ENCODE data around the gene CA7.

The CA7 gene

DNA sequence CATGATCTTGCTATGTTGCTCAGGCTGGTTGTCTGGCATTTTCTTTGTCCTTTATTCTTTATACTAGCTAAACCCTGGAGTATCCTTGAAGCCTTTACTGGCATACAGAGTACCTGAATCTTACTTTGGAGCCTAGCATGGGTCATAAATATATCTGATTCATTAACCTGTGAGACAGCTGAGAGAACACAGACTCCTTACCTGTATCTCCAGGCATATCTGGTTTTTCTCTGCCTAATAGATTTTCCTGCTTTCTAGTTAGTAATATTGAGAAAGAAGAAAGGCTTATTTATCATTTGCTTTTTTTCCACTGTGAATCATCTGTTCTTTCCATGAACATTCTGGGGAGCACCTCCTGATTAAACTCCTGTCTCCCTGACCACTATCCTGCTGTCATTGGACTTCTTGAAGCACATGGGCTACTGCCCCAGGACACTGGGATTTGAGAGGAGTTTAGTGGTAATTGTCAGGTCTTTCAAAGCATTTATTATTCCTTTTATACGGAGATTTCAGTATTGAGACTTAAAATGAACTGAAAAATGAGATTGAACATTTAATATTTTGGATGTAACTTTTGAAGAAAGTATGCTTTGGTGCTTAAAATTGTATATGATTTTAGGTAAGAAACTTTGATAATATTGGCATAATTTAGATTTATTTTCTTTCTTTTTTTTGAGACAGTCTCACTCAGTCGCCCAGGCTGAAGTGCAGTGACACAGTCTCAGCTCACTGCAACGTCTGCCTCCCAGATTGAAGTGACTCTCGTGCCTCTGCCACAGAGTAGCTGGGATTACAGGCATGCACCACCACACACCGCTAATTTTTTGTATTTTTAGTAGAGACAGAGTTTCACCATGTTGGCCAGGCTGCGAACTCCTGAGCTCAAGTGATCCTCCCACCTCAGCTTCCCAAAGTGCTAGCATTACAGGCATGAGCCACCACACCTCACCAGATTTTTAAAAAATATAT, 44.7 kb downstream of the CA7 start:
- Histone ChIP-seq H4K20me1 (ENCODE audit: insufficient read depth, low read length) (0 out of 2 replicates have a peak, but pooled peaks cover 4% of the 10 kb centered on the region), H3F3A (ENCODE audit: insufficient read depth, low read length) (no peaks in the 10 kb centered on the region), H3K9me2 (replicated peaks; ENCODE audit: insufficient read depth, low read length) (no peaks in the 10 kb centered on the region), H3K9ac (ENCODE audit: low read length) (no peak overlapping the region), H3K4me2 (ENCODE audit: low read depth, low read length) (no peak overlapping the region), H2AFZ (ENCODE audit: low read length) (no peak overlapping the region), H3K36me3 (replicated peaks; ENCODE audit: insufficient read depth, low read length) (peaks cover 6% of the 10 kb centered on the region), H3K4me3 (ENCODE audit: low read length) (no peak overlapping the region), H3K79me2 (ENCODE audit: low read length) (peaks cover 29% of the 10 kb centered on the region), H3K27ac (ENCODE audit: low read length) (no peak overlapping the region), H3K4me1 (ENCODE audit: low read length) (no peaks in the 10 kb centered on the region), H3K9me3 (replicated peaks; ENCODE audit: insufficient read depth, low read length) (no peaks in the 10 kb centered on the region), H3K27me3 (replicated peaks; ENCODE audit: insufficient read depth, low read length) (no peaks in the 10 kb centered on the region)
- TF ChIP-seq, protein P1, sequence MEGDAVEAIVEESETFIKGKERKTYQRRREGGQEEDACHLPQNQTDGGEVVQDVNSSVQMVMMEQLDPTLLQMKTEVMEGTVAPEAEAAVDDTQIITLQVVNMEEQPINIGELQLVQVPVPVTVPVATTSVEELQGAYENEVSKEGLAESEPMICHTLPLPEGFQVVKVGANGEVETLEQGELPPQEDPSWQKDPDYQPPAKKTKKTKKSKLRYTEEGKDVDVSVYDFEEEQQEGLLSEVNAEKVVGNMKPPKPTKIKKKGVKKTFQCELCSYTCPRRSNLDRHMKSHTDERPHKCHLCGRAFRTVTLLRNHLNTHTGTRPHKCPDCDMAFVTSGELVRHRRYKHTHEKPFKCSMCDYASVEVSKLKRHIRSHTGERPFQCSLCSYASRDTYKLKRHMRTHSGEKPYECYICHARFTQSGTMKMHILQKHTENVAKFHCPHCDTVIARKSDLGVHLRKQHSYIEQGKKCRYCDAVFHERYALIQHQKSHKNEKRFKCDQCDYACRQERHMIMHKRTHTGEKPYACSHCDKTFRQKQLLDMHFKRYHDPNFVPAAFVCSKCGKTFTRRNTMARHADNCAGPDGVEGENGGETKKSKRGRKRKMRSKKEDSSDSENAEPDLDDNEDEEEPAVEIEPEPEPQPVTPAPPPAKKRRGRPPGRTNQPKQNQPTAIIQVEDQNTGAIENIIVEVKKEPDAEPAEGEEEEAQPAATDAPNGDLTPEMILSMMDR (IDR thresholded peaks at IDR 0.05; ENCODE audit: low read length), result no peak
- TF ChIP-seq EZH2 (optimal IDR thresholded peaks at IDR 0.05; ENCODE audit: low read depth, low read length) (no peak), EZH2phosphoT487 (IDR thresholded peaks at IDR 0.05; ENCODE audit: low read length) (no peak)
- DNase-seq, result no peak

DNA sequence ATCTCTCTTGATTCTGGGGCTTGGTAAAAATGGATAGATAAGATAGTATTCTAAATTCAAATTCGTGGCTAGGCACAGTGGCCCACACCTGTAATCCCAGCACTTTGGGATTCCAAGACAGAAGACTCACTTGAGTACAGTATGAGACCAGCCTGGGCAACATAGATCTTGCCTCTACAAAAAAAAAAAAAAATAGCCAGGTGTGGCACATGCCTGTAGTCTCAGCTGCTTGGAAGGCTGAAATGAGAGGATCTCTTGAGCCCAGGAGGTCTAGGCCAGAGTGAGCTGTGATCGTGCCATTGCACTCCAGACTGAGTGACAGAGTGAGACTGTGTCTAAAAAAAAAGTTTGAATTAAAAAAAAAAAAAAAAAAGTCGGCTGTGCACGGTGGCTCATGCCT, 45.4 kb downstream of the CA7 start:
- TF ChIP-seq EZH2phosphoT487 (IDR thresholded peaks at IDR 0.05; ENCODE audit: low read length) (no peak), EZH2 (optimal IDR thresholded peaks at IDR 0.05; ENCODE audit: low read depth, low read length) (no peak)
- TF ChIP-seq, protein P1 (IDR thresholded peaks at IDR 0.05; ENCODE audit: low read length), result no peak
- Histone ChIP-seq H3K36me3 (replicated peaks; ENCODE audit: insufficient read depth, low read length) (peaks cover 6% of the 10 kb centered on the region), H3K27me3 (replicated peaks; ENCODE audit: insufficient read depth, low read length) (no peaks in the 10 kb centered on the region), H3K9me2 (replicated peaks; ENCODE audit: insufficient read depth, low read length) (no peaks in the 10 kb centered on the region), H3K27ac (ENCODE audit: low read length) (no peak overlapping the region), H3K9ac (ENCODE audit: low read length) (no peak overlapping the region), H3K4me2 (ENCODE audit: low read depth, low read length) (no peak overlapping the region), H2AFZ (ENCODE audit: low read length) (no peak overlapping the region), H3K79me2 (ENCODE audit: low read length) (peaks cover 23% of the 10 kb centered on the region), H3K9me3 (replicated peaks; ENCODE audit: insufficient read depth, low read length) (no peaks in the 10 kb centered on the region), H3K4me1 (ENCODE audit: low read length) (no peaks in the 10 kb centered on the region), H3F3A (ENCODE audit: insufficient read depth, low read length) (no peaks in the 10 kb centered on the region), H3K4me3 (ENCODE audit: low read length) (no peak overlapping the region), H4K20me1 (ENCODE audit: insufficient read depth, low read length) (0 out of 2 replicates have a peak, but pooled peaks cover 3% of the 10 kb centered on the region)
- no peak for DNase-seq

DNA sequence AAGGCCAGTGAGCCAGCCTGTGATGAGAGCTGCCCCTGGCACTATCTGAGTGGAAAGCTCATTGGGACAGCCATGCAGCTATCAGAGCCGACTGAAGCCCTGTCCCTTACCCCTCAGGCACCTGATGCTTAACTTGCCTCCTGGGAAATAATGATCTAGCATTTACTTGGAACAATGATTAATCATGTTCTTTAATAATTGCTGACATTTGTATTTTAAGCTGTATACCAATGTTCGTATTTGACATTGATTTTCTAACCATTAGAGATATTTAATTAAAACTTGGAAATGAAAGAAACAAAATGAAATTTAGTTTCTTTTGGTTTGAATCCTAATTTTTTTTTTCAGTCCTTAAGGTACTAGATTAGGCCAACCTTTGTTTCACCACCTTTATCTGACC, 46.6 kb downstream of the CA7 start:
- Histone ChIP-seq H3K9ac (ENCODE audit: low read length) (no peak overlapping the region), H3F3A (ENCODE audit: insufficient read depth, low read length) (no peaks in the 10 kb centered on the region), H3K27ac (ENCODE audit: low read length) (no peak overlapping the region), H3K9me2 (replicated peaks; ENCODE audit: insufficient read depth, low read length) (no peaks in the 10 kb centered on the region), H3K9me3 (replicated peaks; ENCODE audit: insufficient read depth, low read length) (no peaks in the 10 kb centered on the region), H3K36me3 (replicated peaks; ENCODE audit: insufficient read depth, low read length) (no peaks in the 10 kb centered on the region), H3K79me2 (ENCODE audit: low read length) (peaks cover 12% of the 10 kb centered on the region; the same call in 1 of the 2 replicates), H3K4me1 (ENCODE audit: low read length) (no peaks in the 10 kb centered on the region), H2AFZ (ENCODE audit: low read length) (no peak overlapping the region), H3K4me3 (ENCODE audit: low read length) (no peak overlapping the region), H3K4me2 (ENCODE audit: low read depth, low read length) (no peak overlapping the region), H4K20me1 (ENCODE audit: insufficient read depth, low read length) (no peaks in the 10 kb centered on the region), H3K27me3 (replicated peaks; ENCODE audit: insufficient read depth, low read length) (no peaks in the 10 kb centered on the region)
- no peak for DNase-seq
- TF ChIP-seq EZH2phosphoT487 (IDR thresholded peaks at IDR 0.05; ENCODE audit: low read length) (no peak), EZH2 (optimal IDR thresholded peaks at IDR 0.05; ENCODE audit: low read depth, low read length) (no peak)
- TF ChIP-seq, protein P1 (IDR thresholded peaks at IDR 0.05; ENCODE audit: low read length), result no peak
